Transverse colon (tissue), 4 donors: Measurements from ENCODE around the gene GMDS. TPM values are rescaled to one million over a fixed set of nuclear protein-coding genes. Genes with fewer than 3 reads are reported as not detected.

Source experiments
- DNase-seq: peaks from one replicate; pipeline ENCODE4 v3.0.0-alpha.2; 2019
- H3K27ac ChIP-seq, 4 donors: fragments of 200-600 bp; sonication (generic); 2 replicates each; pipeline ENCODE4 v1.5.1; 2016 to 2018; ENCODE audit warnings: inconsistent platforms in 4 of 4
- H3K27me3 ChIP-seq: fragments of 200-600 bp; sonication (generic); 2 replicates; pipeline ENCODE4 v1.5.1; 2017; ENCODE audit warnings: inconsistent platforms
- H3K36me3 ChIP-seq, 4 donors: fragments of 200-600 bp; sonication (generic); 2 replicates each; pipeline ENCODE4 v1.5.1; 2017 to 2019; ENCODE audit warnings: inconsistent platforms in 4 of 4
- H3K4me1 ChIP-seq, 4 donors: fragments of 200-600 bp; sonication (generic); 2 replicates each; pipeline ENCODE4 v1.5.1; 2017 to 2020; ENCODE audit warnings: inconsistent platforms in 4 of 4
- H3K4me3 ChIP-seq, 4 donors: fragments of 200-600 bp; sonication (generic); 1 replicate in 1 of 4; 2 replicates in 3 of 4; pipeline versions ENCODE4 v1.5.1 to v1.6.1; 2017 to 2019; ENCODE audit warnings: inconsistent platforms in 4 of 4
- H3K9me3 ChIP-seq, 2 donors: fragments of 200-600 bp; sonication (generic); 2 replicates each; pipeline ENCODE4 v1.5.1; 2017 to 2019; ENCODE audit warnings: inconsistent platforms in 2 of 2
- CTCF ChIP-seq, 5 experiments: fragments of 200-600 bp in 3 of 5; fragments of 450-650 bp in 2 of 5; sonication (generic) in 3 of 5; IDR thresholded peaks; 1 replicate in 2 of 5; 2 replicates in 3 of 5; pipeline ENCODE4 v1.5.1; 2016 to 2017; ENCODE audit warnings: antibody characterized with exemption in 5 of 5, inconsistent platforms in 3 of 5, mild to moderate bottlenecking in 2 of 5, moderate library complexity in 1 of 5
- EP300 ChIP-seq: sonication (generic); formaldehyde crosslinking; IDR thresholded peaks from one replicate; pipeline ENCODE4 v1.6.1; 2017; ENCODE audit warnings: antibody characterized with exemption, low read depth
- POLR2A ChIP-seq: fragments of 450-650 bp; IDR thresholded peaks from one replicate; pipeline ENCODE4 v1.6.1; 2016; ENCODE audit warnings: antibody characterized with exemption, mild to moderate bottlenecking, moderate library complexity
- POLR2AphosphoS5 ChIP-seq, 3 donors: sonication (generic); formaldehyde crosslinking; IDR thresholded peaks; one replicate each; pipeline ENCODE4 v1.6.1; 2016; ENCODE audit warnings: antibody characterized with exemption in 3 of 3
- WGBS, 2 donors: methylation state at CpG; one replicate each; pipeline ENCODE4 v1.1.5; 2018; ENCODE audit warnings: low coverage in 1 of 2; 5-methylcytosine and 5-hydroxymethylcytosine counted together
- in situ Hi-C, 4 donors: fragments of 200-750 bp; cut with MboI; loops; one replicate each; pipeline versions ENCODE4 v1.15.0 to v1.15.1; 2017; ENCODE audit warnings: low sequenced_read_pairs in 3 of 4, low pct_ligation_motif_present in 1 of 4, low pct_unique_long_range_greater_than_20kb in 1 of 4
- intact Hi-C: fragments of 100-400 bp; cut with DNase I; formaldehyde crosslinking; loops from one replicate; pipeline ENCODE4 v1.15.1; 2023; ENCODE audit warnings: low total_unique reads
- total RNA-seq, 4 donors: library from RNA; depleted of rRNA; stranded (reverse); fragments of >200 nt; gene quantifications; one replicate each; pipeline ENCODE4 v1.1.0, GENCODE V29; 2016

The GMDS gene
- total RNA-seq, 4 donors from 2014 or later, result 66.2 to 546 (median 102) TPM

GRCh38 chr6:1802491-1803395, 442.7 kb downstream of the GMDS start:
- H3K9me3 ChIP-seq, result no peaks in the 10 kb centered on the region
- H3K27ac ChIP-seq, result no peak overlapping the region
- DNase-seq, result no peak
- no peaks in the 10 kb centered on the region for H3K4me1 ChIP-seq
- H3K36me3 ChIP-seq, result no peaks in the 10 kb centered on the region
- in situ Hi-C loops, result no loop called here
- intact Hi-C loops, result no loop called here
- no peak overlapping the region for H3K4me3 ChIP-seq
- no peaks in the 10 kb centered on the region for H3K27me3 ChIP-seq
- TF ChIP-seq POLR2A (no peak), CTCF (IDR thresholded peaks at IDR 0.05) (no peak), EP300 (no peak), POLR2AphosphoS5 (IDR thresholded peaks at IDR 0.05) (no peak)
- 89 to 90% methylated on average over 17 of the region's 17 CpGs for WGBS, 2 donors

- no peak for DNase-seq
- intact Hi-C loops (no loop called here), in situ Hi-C loops (no loop called here)
- WGBS, 2 donors, result 78 to 82% methylated on average over 4 to 7 of the region's 7 CpGs
- no peaks in the 10 kb centered on the region for H3K27me3 ChIP-seq
- TF ChIP-seq POLR2AphosphoS5 (IDR thresholded peaks at IDR 0.05) (no peak), EP300 (no peak), CTCF (IDR thresholded peaks at IDR 0.05) (no peak), POLR2A (no peak)
- H3K4me3 ChIP-seq, result no peak overlapping the region
- no peaks in the 10 kb centered on the region for H3K4me1 ChIP-seq
- no peak overlapping the region for H3K27ac ChIP-seq
- H3K9me3 ChIP-seq, result no peaks in the 10 kb centered on the region
- H3K36me3 ChIP-seq, result no peaks in the 10 kb centered on the region
These were observed 444.0 kb downstream of the GMDS start for GRCh38 chr6:1801401-1801800.

- Histone ChIP-seq H3K36me3 (no peaks in the 10 kb centered on the region), H3K4me3 (no peak overlapping the region), H3K27ac (no peak overlapping the region), H3K4me1 (no peaks in the 10 kb centered on the region), H3K27me3 (no peaks in the 10 kb centered on the region), H3K9me3 (no peaks in the 10 kb centered on the region)
- DNase-seq, result no peak
- intact Hi-C loops, result no loop called here
- WGBS, 2 donors, result 60 to 90% methylated on average over 1 to 4 of the region's 4 CpGs
- TF ChIP-seq POLR2A, result no peak
- TF ChIP-seq EP300, result no peak
- TF ChIP-seq CTCF (IDR thresholded peaks at IDR 0.05), result no peak
- no peak for TF ChIP-seq POLR2AphosphoS5 (IDR thresholded peaks at IDR 0.05)
- in situ Hi-C loops, result no loop called here
These were observed 444.6 kb downstream of the GMDS start for GRCh38 chr6:1800845-1801244.

GRCh38 chr6:1798965-1799325, 446.5 kb downstream of the GMDS start:
- H3K27me3 ChIP-seq, result no peaks in the 10 kb centered on the region
- no peaks in the 10 kb centered on the region for H3K4me1 ChIP-seq
- H3K36me3 ChIP-seq, result no peaks in the 10 kb centered on the region
- no peak overlapping the region for H3K27ac ChIP-seq
- no peak for TF ChIP-seq EP300
- TF ChIP-seq CTCF (IDR thresholded peaks at IDR 0.05), result no peak
- TF ChIP-seq POLR2A, result no peak
- TF ChIP-seq POLR2AphosphoS5 (IDR thresholded peaks at IDR 0.05), result no peak
- no peak for DNase-seq
- in situ Hi-C loops, result no loop called here
- H3K9me3 ChIP-seq, result no peaks in the 10 kb centered on the region
- no peak overlapping the region for H3K4me3 ChIP-seq
- intact Hi-C loops, result no loop called here
- WGBS, 2 donors, result 94 to 98% methylated on average over 7 to 8 of the region's 8 CpGs
